ENCODE data around the gene CCDC170.

Gene CCDC170

GRCh38 chr6:151616091-151616513 is 122.3 kb downstream of the CCDC170 start:
- H3K4me1 ChIP-seq (ENCODE audit: insufficient read depth, low read length): no peaks in the 10 kb centered on the region
- ATAC-seq (ENCODE audit: insufficient read depth, low read depth) (no peak), DNase-seq (no peak)
- H3K9me3 ChIP-seq (ENCODE audit: insufficient read depth, low read length, severe bottlenecking): no peaks in the 10 kb centered on the region
- H4K20me1 ChIP-seq (ENCODE audit: insufficient read depth, low read length): no peaks in the 10 kb centered on the region
- no peaks in the 10 kb centered on the region for H3K27me3 ChIP-seq (ENCODE audit: insufficient read depth, low read length, poor library complexity)
- no peaks in the 10 kb centered on the region for H3K36me3 ChIP-seq (ENCODE audit: insufficient read depth, low read length)
- H3K4me3 ChIP-seq (ENCODE audit: low read depth in 1 of 2, low read length in 2 of 2): no peak overlapping the region
- H3K79me2 ChIP-seq (ENCODE audit: insufficient read depth, low read length): no peaks in the 10 kb centered on the region
- no peak overlapping the region for H2AFZ ChIP-seq (ENCODE audit: low read depth, low read length)
- H3K4me2 ChIP-seq (ENCODE audit: insufficient read depth, low read length): no peak overlapping the region
- no peak overlapping the region for H3K27ac ChIP-seq (ENCODE audit: low read length)
- no peak for TF ChIP-seq CTCF (IDR thresholded peaks at IDR 0.05; ENCODE audit: borderline replicate concordance, extremely low read depth, low read length, poor library complexity, severe bottlenecking)
- TF ChIP-seq EZH2 (IDR thresholded peaks at IDR 0.05; ENCODE audit: borderline replicate concordance, low read depth, low read length, severe bottlenecking): no peak
- no peak overlapping the region for H3K9ac ChIP-seq (ENCODE audit: low read depth, low read length)

GRCh38 chr6:151616600-151616999 is 122.8 kb downstream of the CCDC170 start:
- Histone ChIP-seq H4K20me1 (ENCODE audit: insufficient read depth, low read length) (no peaks in the 10 kb centered on the region), H3K79me2 (ENCODE audit: insufficient read depth, low read length) (no peaks in the 10 kb centered on the region), H3K27me3 (ENCODE audit: insufficient read depth, low read length, poor library complexity) (no peaks in the 10 kb centered on the region), H3K4me3 (ENCODE audit: low read depth in 1 of 2, low read length in 2 of 2) (no peak overlapping the region), H3K4me2 (ENCODE audit: insufficient read depth, low read length) (no peak overlapping the region), H2AFZ (ENCODE audit: low read depth, low read length) (no peak overlapping the region), H3K36me3 (ENCODE audit: insufficient read depth, low read length) (no peaks in the 10 kb centered on the region), H3K9me3 (ENCODE audit: insufficient read depth, low read length, severe bottlenecking) (no peaks in the 10 kb centered on the region), H3K9ac (ENCODE audit: low read depth, low read length) (no peak overlapping the region), H3K27ac (ENCODE audit: low read length) (no peak overlapping the region), H3K4me1 (ENCODE audit: insufficient read depth, low read length) (no peaks in the 10 kb centered on the region)
- ATAC-seq (ENCODE audit: insufficient read depth, low read depth) (no peak), DNase-seq (no peak)
- no peak for TF ChIP-seq CTCF (IDR thresholded peaks at IDR 0.05; ENCODE audit: borderline replicate concordance, extremely low read depth, low read length, poor library complexity, severe bottlenecking)
- TF ChIP-seq EZH2 (IDR thresholded peaks at IDR 0.05; ENCODE audit: borderline replicate concordance, low read depth, low read length, severe bottlenecking): no peak

- no peaks in the 10 kb centered on the region for H3K79me2 ChIP-seq (ENCODE audit: insufficient read depth, low read length)
- no peaks in the 10 kb centered on the region for H4K20me1 ChIP-seq (ENCODE audit: insufficient read depth, low read length)
- H2AFZ ChIP-seq (ENCODE audit: low read depth, low read length): no peak overlapping the region
- H3K27me3 ChIP-seq (ENCODE audit: insufficient read depth, low read length, poor library complexity): no peaks in the 10 kb centered on the region
- no peaks in the 10 kb centered on the region for H3K9me3 ChIP-seq (ENCODE audit: insufficient read depth, low read length, severe bottlenecking)
- no peak overlapping the region for H3K4me3 ChIP-seq (ENCODE audit: low read depth in 1 of 2, low read length in 2 of 2)
- no peak overlapping the region for H3K9ac ChIP-seq (ENCODE audit: low read depth, low read length)
- DNase-seq: no peak
- TF ChIP-seq CTCF (IDR thresholded peaks at IDR 0.05; ENCODE audit: borderline replicate concordance, extremely low read depth, low read length, poor library complexity, severe bottlenecking) (no peak), EZH2 (IDR thresholded peaks at IDR 0.05; ENCODE audit: borderline replicate concordance, low read depth, low read length, severe bottlenecking) (no peak)
- no peak overlapping the region for H3K27ac ChIP-seq (ENCODE audit: low read length)
- no peaks in the 10 kb centered on the region for H3K36me3 ChIP-seq (ENCODE audit: insufficient read depth, low read length)
- H3K4me1 ChIP-seq (ENCODE audit: insufficient read depth, low read length): no peaks in the 10 kb centered on the region
- ATAC-seq (ENCODE audit: insufficient read depth, low read depth): no peak
- H3K4me2 ChIP-seq (ENCODE audit: insufficient read depth, low read length): no peak overlapping the region
Measured at GRCh38 chr6:151617539-151617938, 123.7 kb downstream of the CCDC170 start.

GRCh38 chr6:151618717-151619116 is 124.9 kb downstream of the CCDC170 start:
- Histone ChIP-seq H3K4me2 (ENCODE audit: insufficient read depth, low read length) (no peak overlapping the region), H3K4me3 (ENCODE audit: low read depth in 1 of 2, low read length in 2 of 2) (no peak overlapping the region), H3K79me2 (ENCODE audit: insufficient read depth, low read length) (no peaks in the 10 kb centered on the region), H3K36me3 (ENCODE audit: insufficient read depth, low read length) (no peaks in the 10 kb centered on the region), H3K9me3 (ENCODE audit: insufficient read depth, low read length, severe bottlenecking) (no peaks in the 10 kb centered on the region), H2AFZ (ENCODE audit: low read depth, low read length) (no peak overlapping the region), H3K27ac (ENCODE audit: low read length) (no peak overlapping the region), H4K20me1 (ENCODE audit: insufficient read depth, low read length) (no peaks in the 10 kb centered on the region), H3K9ac (ENCODE audit: low read depth, low read length) (no peak overlapping the region), H3K4me1 (ENCODE audit: insufficient read depth, low read length) (no peaks in the 10 kb centered on the region), H3K27me3 (ENCODE audit: insufficient read depth, low read length, poor library complexity) (no peaks in the 10 kb centered on the region)
- DNase-seq (no peak), ATAC-seq (ENCODE audit: insufficient read depth, low read depth) (no peak)
- TF ChIP-seq CTCF (IDR thresholded peaks at IDR 0.05; ENCODE audit: borderline replicate concordance, extremely low read depth, low read length, poor library complexity, severe bottlenecking): no peak
- TF ChIP-seq EZH2 (IDR thresholded peaks at IDR 0.05; ENCODE audit: borderline replicate concordance, low read depth, low read length, severe bottlenecking): no peak
